ENCODE results near the gene CADPS. TPM values are rescaled to one million over a fixed set of nuclear protein-coding genes. Genes with fewer than 3 reads are reported as not detected.

CADPS gene
- polyA plus RNA-seq, 1 experiment: not detected

DNA sequence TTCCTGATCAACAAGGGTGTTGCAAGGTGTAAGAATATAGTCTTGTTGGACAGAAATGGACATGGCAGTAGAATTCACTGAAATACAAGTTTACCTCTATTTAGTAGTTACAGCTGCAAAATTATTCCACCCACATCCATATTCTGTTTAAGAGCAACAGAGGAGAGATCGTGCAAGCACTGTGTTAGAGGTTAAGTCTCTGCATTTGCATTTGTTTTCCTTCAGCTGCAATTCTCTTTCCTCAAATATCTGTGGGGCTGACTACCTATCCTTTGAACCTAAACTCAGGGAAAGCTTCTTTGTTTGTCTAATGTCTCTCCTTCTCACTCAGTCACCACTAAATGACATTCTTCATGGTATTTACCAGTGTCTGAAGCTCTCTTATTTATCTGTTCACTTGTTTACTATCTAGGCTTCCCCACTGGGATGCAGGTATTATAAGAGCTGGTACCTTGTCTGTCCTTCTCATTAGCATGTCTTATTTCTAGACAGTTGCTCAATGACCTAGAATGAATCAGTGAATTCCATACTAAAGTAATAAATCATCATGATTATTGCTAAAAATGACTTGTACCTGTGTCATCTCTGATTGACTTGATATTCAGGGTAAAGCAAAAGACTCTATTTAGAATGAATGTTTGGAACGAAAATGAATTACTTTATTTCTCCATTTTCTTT is 326.5 kb downstream of the CADPS start:
- Histone ChIP-seq H3K4me3 (ENCODE audit: low read depth, low read length) (no peak overlapping the region), H3K36me3 (ENCODE audit: control insufficient read depth, insufficient read depth, low read length) (no peaks in the 10 kb centered on the region), H3K27me3 (ENCODE audit: control insufficient read depth, insufficient read depth, low read length) (no peaks in the 10 kb centered on the region)
- ChIA-PET POLR2A (no interaction called here), CTCF (no interaction called here)
- DNase-seq (ENCODE audit: low read depth): no peak
- TF ChIP-seq, protein P1, sequence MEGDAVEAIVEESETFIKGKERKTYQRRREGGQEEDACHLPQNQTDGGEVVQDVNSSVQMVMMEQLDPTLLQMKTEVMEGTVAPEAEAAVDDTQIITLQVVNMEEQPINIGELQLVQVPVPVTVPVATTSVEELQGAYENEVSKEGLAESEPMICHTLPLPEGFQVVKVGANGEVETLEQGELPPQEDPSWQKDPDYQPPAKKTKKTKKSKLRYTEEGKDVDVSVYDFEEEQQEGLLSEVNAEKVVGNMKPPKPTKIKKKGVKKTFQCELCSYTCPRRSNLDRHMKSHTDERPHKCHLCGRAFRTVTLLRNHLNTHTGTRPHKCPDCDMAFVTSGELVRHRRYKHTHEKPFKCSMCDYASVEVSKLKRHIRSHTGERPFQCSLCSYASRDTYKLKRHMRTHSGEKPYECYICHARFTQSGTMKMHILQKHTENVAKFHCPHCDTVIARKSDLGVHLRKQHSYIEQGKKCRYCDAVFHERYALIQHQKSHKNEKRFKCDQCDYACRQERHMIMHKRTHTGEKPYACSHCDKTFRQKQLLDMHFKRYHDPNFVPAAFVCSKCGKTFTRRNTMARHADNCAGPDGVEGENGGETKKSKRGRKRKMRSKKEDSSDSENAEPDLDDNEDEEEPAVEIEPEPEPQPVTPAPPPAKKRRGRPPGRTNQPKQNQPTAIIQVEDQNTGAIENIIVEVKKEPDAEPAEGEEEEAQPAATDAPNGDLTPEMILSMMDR (IDR thresholded peaks at IDR 0.05; ENCODE audit: insufficient read depth, low read depth, low read length): no peak

DNA sequence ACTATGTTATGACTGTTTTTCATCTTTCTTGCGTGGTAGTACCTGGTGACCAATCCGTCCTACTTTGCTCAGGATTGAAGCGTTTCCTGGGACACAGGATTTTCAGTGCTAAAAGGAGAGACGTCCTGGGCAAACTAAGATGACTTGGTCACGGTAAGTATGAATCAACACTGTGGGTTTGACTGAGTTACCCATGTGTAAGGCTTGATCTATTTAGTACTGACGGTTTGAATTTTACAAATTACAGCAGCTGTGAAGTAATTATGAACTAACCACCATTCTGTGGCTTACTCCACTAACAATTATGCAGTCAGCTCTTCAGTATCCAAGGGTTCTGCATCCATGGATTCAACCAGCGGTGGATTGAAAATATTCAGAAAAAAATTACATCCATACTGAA is 328.9 kb downstream of the CADPS start:
- no peak for DNase-seq (ENCODE audit: low read depth)
- TF ChIP-seq, protein P1 (IDR thresholded peaks at IDR 0.05; ENCODE audit: insufficient read depth, low read depth, low read length): no peak
- POLR2A ChIA-PET: no interaction called here

DNA sequence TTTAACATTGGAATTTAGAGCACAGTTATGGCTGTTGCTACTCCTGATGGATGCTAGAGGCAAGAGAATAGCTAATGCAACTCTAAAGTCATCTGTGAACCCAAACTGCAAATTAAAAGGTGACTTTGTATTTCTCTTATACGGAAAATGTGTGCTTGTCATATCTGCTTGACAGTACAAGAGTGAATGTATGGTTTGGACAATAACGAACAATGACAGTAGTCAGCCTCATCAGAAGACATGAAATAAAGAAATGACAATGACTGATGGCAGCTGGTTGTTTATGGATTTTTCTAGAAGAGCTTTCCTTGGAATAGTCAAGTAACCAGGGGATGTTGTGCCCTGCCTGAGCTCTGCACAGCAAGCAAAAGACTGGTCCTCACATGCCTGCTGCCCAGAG is 333.0 kb downstream of the CADPS start:
- POLR2A ChIA-PET: no interaction called here
- Histone ChIP-seq H3K36me3 (ENCODE audit: control insufficient read depth, insufficient read depth, low read length) (no peaks in the 10 kb centered on the region), H3K27me3 (ENCODE audit: control insufficient read depth, insufficient read depth, low read length) (0 out of 2 replicates have a peak, but pooled peaks cover 2% of the 10 kb centered on the region), H3K4me3 (ENCODE audit: low read depth, low read length) (no peak overlapping the region)
- DNase-seq (ENCODE audit: low read depth): no peak
- CTCF ChIA-PET: no interaction called here
- TF ChIP-seq, protein P1 (IDR thresholded peaks at IDR 0.05; ENCODE audit: insufficient read depth, low read depth, low read length): no peak

More for the DNA sequence above, 328.9 kb downstream of the CADPS start:
- CTCF ChIA-PET: no interaction called here
- H3K36me3 ChIP-seq (ENCODE audit: control insufficient read depth, insufficient read depth, low read length): no peaks in the 10 kb centered on the region
- H3K4me3 ChIP-seq (ENCODE audit: low read depth, low read length): no peak overlapping the region
- H3K27me3 ChIP-seq (ENCODE audit: control insufficient read depth, insufficient read depth, low read length): no peaks in the 10 kb centered on the region

DNA sequence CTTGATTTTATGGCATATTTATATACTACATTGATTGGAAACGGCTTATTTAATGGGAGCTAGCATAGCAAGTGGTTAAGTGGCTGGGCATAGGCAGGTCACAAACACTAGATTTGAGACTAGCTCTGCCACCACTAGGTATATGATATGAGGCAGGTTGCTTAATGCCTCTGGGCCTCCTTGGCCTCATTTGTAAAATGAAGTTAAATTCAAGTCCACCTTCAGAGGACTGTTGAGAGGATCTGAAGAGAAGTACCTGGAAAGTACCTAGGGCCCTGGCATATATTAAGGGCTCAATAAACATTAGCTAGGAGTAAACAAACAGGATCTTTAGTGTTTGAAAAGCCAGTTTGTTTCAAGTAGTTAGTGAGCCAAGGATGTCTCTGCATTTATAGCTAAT is 335.5 kb downstream of the CADPS start:
- no peak for DNase-seq (ENCODE audit: low read depth)
- POLR2A ChIA-PET: no interaction called here
- CTCF ChIA-PET: interaction anchor here (1.3 to 1.6 kb wide), 2 partner anchors 11 to 239 kb away, joined by 3 to 4 read pairs; no protein-coding TSS in a partner anchor
- H3K4me3 ChIP-seq (ENCODE audit: low read depth, low read length): no peak overlapping the region
- no peaks in the 10 kb centered on the region for H3K36me3 ChIP-seq (ENCODE audit: control insufficient read depth, insufficient read depth, low read length)
- 0 out of 2 replicates have a peak, but pooled peaks cover 2% of the 10 kb centered on the region for H3K27me3 ChIP-seq (ENCODE audit: control insufficient read depth, insufficient read depth, low read length)
- TF ChIP-seq, protein P1 (IDR thresholded peaks at IDR 0.05; ENCODE audit: insufficient read depth, low read depth, low read length): no peak

DNA sequence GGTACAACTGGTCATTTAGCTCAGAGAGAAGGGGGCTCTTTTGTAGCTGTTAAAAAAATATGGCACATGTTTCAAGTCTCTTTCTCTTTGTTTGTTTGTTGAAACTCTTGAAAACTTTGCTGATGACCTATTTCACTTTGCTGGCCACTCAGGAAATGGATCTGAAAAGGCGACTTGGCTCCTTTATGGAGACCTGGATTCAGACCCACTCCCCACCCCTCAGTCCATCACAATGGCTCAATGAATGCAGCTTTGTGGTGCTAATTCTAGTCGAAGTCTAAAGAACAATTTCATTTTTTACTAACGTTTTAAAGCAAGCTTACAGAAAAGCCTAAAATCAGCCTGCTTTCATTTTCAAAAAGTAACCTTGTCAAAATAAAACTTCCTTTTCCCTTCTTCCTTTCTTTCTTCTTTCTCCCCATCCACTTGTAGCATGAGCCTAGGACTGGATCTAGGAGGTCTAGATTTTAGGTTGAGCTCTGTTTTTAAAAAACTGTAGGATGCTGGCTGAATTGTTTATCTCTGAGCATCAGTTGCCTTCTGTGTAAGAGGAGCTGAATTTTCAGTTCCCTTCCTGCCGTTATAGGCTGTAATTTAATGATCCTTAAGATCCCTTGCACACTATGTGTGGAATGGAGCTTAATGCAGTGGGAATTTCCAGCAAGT is 336.4 kb downstream of the CADPS start:
- 0 out of 2 replicates have a peak, but pooled peaks cover 2% of the 10 kb centered on the region for H3K27me3 ChIP-seq (ENCODE audit: control insufficient read depth, insufficient read depth, low read length)
- H3K4me3 ChIP-seq (ENCODE audit: low read depth, low read length): no peak overlapping the region
- CTCF ChIA-PET: interaction anchor here (0.8 to 1.6 kb wide), 3 partner anchors 10 to 238 kb away, joined by 3 to 4 read pairs (median 4); no protein-coding TSS in a partner anchor
- DNase-seq (ENCODE audit: low read depth): no peak
- TF ChIP-seq, protein P1 (IDR thresholded peaks at IDR 0.05; ENCODE audit: insufficient read depth, low read depth, low read length): no peak
- H3K36me3 ChIP-seq (ENCODE audit: control insufficient read depth, insufficient read depth, low read length): no peaks in the 10 kb centered on the region
- POLR2A ChIA-PET: no interaction called here
